Measurements from ENCODE around the gene MRS2. TPM values are rescaled to one million over a fixed set of nuclear protein-coding genes. Genes with fewer than 3 reads are reported as not detected.

The MRS2 gene
- total RNA-seq, 4 donors from 2014 or later = 24.5 to 30.7 (median 25.5) TPM

DNA sequence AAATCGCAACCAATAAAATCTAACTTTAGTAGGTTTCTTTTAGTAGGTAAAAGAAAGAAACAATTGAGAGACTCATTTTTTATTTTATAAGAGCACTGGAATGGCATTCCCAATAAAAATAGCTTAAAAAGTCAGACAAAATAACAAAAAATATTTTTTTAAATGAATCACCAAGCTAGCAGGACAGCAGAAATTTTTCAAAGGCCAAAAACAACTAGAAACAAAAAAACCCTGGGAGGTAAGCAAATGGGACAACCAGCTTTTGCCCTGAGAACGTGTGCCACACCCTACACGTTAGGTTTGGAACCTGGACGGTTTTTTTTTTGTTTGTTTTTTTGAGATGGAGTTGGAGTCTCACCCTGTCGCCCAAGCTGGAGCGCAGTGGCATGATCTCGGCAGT is 67.1 kb downstream of the MRS2 start:
- Histone ChIP-seq H3K4me1 (peaks cover 0 to 6% (median 0%) of the 10 kb centered on the region in 4 donors), H3K27ac (replicated peaks in 1 of 4) (no peak overlapping the region), H3K9me3 (no peaks in the 10 kb centered on the region), H3K4me3 (no peak overlapping the region), H3K36me3 (peaks cover 0 to 12% (median 0%) of the 10 kb centered on the region in 4 donors), H3K27me3 (no peaks in the 10 kb centered on the region)
- 93% methylated on average over 7 of the region's 7 CpGs for WGBS
- TF ChIP-seq, protein P1, sequence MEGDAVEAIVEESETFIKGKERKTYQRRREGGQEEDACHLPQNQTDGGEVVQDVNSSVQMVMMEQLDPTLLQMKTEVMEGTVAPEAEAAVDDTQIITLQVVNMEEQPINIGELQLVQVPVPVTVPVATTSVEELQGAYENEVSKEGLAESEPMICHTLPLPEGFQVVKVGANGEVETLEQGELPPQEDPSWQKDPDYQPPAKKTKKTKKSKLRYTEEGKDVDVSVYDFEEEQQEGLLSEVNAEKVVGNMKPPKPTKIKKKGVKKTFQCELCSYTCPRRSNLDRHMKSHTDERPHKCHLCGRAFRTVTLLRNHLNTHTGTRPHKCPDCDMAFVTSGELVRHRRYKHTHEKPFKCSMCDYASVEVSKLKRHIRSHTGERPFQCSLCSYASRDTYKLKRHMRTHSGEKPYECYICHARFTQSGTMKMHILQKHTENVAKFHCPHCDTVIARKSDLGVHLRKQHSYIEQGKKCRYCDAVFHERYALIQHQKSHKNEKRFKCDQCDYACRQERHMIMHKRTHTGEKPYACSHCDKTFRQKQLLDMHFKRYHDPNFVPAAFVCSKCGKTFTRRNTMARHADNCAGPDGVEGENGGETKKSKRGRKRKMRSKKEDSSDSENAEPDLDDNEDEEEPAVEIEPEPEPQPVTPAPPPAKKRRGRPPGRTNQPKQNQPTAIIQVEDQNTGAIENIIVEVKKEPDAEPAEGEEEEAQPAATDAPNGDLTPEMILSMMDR (IDR thresholded peaks at IDR 0.05) = no peak
- no peak for TF ChIP-seq POLR2AphosphoS5 (IDR thresholded peaks at IDR 0.05)
- TF ChIP-seq EP300 (IDR thresholded peaks at IDR 0.05) = no peak
- TF ChIP-seq POLR2A (IDR thresholded peaks at IDR 0.05; ENCODE audit: low read depth) = no peak
- intact Hi-C loops (cut with DNase I) = no loop called here
- DNase-seq (ENCODE audit: extremely low spot score) = no peak

DNA sequence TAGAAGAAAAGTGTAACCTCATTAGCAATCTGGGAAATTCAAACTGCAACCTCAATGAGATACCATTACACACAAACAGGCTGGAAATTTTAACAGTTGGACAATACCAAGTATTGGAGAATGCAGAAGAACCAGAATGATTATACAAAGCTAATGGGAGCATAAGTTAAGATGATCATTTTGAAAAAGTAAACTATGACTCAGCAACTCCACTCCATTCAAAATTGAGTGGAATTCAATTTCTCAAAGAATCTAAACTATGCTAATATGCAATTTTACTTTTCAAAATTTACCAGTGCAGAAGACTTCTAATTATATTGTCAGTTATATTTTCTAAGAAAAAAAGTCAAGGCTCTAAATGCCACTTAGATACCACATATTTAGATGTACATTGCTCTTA is 69.4 kb downstream of the MRS2 start:
- DNase-seq (ENCODE audit: extremely low spot score) = no peak
- intact Hi-C loops (cut with DNase I) = no loop called here
- Histone ChIP-seq H3K27me3 (no peaks in the 10 kb centered on the region), H3K9me3 (no peaks in the 10 kb centered on the region), H3K4me3 (no peak overlapping the region), H3K36me3 (no peaks in the 10 kb centered on the region), H3K27ac (replicated peaks in 1 of 4) (no peak overlapping the region), H3K4me1 (peaks cover 0 to 6% (median 0%) of the 10 kb centered on the region in 4 donors)
- TF ChIP-seq EP300 (IDR thresholded peaks at IDR 0.05) (no peak), POLR2AphosphoS5 (IDR thresholded peaks at IDR 0.05) (no peak), POLR2A (IDR thresholded peaks at IDR 0.05; ENCODE audit: low read depth) (no peak)
- TF ChIP-seq, protein P1 (IDR thresholded peaks at IDR 0.05) = no peak

Small RNA genes lying within 50 kb of the gene (small RNA-seq; reads per million reads assigned to genes)
- gene RNU6-391P = 0 reads per million in 3 donors

Other genes starting within 250 kb of the MRS2 start
- not detected for gene DCDC2, start 44.9 kb upstream of the MRS2 start, total RNA-seq
- 1 to 10 TPM; 3.8 to 5.3 (median 4.1) TPM for gene GPLD1, start 86.6 kb downstream of the MRS2 start, total RNA-seq
- gene ALDH5A1, start 92.0 kb downstream of the MRS2 start, total RNA-seq = 1 to 10 TPM; 2.5 to 3.5 (median 3.3) TPM
- gene KIAA0319, start 243.3 kb downstream of the MRS2 start, total RNA-seq = under 1 TPM; under 0.01 to 0.33 (median 0.15) TPM